Measurements from ENCODE around the gene LTB4R.

Gene LTB4R

DNA sequence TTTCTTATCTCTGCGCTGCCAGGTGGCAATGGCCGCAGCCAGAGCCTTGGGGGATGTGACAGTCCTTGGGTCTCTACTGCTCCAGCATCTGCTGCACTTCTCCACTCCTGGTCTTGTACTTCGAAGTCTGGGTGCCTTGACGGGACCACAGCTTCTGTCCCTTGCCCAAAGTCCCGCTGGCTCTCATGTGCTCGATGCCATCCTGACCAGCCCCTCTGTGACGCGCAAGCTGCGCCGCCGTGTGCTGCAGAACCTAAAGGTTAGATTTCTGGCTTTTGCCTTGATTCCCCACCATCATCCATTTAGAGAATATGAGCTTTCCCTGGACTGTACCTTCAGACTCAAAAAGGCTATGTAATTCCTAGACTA lies 7.3 kb upstream of the LTB4R start:
- no peak for DNase-seq

- no peak for DNase-seq
Measured at GRCh38 chr14:24307156-24307574, 4.1 kb upstream of the LTB4R start.

GRCh38 chr14:24307575-24308341 lies 3.5 kb upstream of the LTB4R start, which contains the start of gene CIDEB:
CIDEB (minus strand) TSS chr14:24307977; CDS start chr14:24307858, 119 bp downstream.
- peak; percentile 37 for DNase-seq

DNA sequence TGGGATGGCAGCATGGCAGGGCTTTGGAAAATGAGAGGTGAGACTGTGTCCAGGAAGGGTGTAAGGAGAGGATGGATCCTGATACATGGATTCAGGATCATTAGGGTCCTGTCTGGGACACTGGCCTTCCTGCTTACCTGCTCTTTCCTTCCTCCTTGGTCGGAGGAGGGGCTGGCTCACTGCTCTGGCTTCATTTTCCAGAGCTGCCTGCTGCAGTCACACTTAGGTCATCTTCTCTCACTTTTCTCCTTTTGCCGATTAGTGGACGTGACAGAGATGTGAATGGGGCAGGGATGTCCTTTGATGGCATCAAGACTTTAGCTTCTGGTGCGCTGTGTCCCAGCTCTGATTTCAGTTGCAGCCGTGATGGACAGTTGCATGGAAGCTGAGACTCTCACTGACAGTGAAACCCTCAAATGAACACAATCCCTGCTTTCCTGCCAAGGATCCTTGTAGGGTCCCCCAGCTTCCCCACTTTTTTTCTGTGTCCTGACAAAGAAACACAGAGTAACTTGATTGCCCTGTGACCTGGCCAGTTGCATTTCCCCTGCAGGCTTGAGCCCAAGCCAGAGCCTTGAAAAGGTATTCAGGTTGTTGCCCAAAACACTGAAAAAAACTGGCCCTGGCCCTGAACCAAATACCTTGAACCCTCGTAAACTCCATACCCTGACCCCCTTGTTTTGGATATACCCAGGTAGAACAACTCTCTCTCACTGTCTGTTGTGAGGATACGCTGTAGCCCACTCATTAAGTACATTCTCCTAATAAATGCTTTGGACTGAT lies 2.8 kb upstream of the LTB4R start:
- no peak for DNase-seq

DNA sequence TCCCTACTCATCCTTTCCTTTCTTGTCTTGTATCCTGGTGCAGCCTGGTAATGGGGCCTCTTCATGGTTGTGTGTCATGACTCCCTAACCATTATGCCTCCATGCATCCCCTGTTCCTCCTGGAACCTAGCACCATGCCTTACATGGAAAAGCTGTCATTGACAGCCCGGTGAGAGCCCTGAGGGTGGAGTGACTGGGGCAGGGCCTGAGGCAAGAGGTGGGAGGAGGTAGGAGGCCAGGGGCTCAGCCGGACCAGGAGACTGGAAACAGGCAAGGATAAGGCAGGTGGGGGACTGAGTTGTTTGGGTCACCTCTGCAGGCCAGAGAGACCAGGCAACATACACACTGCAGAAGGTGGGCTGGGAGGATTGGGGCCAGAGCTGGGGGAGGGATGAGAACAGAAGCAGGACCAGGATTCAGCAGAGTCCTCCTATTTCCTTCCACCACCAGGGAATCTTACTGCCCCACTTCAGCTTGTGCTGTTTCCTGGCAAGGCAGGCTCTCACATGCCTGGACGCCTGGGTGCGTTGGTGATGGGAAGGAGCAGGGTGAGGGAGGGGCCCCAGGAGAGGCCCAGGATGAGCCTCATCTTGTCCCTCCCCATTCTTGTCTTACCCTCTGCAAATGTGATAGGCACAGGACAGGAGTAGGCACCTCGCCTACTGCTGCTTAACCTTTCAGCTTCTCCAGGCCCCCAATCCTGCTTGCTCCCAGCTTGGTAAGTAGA lies 1.6 kb upstream of the LTB4R start, which contains the start of gene LTB4R2:
Gene LTB4R2, plus strand, starts transcription at position 603 of the 727 bp plus-strand sequence. CDS start 525 bp downstream, outside the sequence.
- DNase-seq: no peak

DNA sequence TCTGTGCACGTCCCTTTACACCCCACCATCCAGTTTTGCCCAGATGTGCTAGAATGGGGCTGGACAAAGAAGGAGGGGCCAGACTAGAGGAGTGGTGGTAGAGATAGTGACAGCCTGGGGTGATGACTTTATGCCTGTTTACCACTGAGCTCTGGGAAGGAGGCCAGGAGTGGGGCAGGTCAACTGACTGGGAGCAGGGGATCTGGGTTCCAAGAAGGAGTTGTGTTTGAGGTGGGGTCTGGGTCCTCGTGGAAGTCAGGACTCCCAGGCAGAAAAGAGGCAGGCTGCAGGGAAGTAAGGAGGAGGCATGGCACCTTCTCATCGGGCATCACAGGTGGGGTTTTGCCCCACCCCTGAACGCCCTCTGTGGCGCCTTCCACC lies 1.0 kb upstream of the LTB4R start:
- DNase-seq: no peak

DNA sequence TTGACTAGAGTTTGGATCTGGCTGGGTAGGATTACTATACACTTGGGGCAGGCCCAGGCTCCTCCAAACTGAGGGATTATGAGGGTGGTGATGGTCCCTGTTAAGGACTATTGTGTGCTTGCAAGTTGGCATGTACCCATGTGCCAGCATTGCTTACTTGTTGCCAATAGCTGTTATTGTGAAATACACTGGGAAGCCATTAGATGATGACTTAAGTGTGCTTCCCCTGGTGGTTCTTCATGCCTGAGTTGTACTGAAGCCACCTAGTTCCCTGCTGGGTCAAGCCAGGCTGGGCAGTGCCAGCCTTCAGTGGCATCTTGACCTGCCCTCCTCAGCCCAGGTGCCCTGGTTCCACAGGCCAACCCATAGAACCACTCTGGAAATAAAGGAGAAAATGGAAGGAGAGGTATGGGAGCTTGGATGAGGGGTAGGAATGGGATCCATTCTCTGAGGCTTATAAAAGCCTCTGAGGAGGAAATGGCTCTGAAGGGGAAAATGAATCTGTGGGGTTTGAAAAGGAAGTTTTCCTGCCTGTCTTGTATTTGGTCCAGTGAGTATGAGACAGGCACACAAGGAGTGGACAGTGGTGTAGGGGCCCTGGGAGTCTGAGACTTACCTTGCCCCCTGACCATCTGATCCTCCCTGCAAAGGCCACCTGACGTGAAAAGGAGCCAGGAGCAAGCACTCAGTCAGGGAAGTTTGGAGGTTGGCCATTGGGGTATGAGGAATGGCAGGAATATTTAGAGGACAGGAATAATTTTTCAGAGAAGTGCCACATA lies 724 bp downstream of the LTB4R start:
- peak; percentile 8 for DNase-seq

DNA sequence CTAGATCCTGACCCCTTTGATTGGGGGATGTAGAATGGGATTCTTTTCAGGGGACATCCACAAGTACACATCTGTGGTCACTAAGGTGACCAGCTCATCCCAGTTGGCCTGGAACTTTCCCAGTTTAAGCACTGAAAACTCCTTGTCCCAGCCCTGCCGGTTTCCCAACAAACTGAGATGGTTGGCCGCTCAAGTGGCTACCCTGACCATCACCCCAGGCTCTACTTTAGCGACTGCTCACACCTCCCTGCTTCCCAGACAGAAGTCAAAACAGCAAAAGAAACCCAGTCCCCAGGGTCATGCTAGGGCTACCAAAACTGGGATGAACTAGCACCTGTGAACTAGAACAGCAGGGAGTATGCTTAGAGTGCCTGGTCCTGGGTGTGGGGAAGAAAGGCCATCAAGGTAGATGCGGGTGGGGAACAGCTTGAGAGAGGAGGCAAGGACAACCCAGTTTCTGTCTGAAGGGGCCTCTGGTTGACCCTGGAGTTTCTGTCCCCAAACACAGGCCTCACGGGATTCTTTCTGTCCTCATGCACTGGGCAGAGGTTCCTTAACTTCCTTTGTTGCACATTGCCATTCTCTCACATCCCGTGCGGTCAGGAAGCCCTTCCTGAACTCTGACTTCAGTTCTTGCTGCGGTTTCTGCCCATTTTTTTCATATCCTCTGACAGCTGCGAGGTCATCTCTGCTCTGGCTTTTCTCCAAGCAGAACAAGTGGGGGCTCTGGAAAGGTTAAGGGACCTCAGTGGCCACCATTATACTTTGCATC lies 1.6 kb downstream of the LTB4R start:
- DNase-seq: no peak

DNA sequence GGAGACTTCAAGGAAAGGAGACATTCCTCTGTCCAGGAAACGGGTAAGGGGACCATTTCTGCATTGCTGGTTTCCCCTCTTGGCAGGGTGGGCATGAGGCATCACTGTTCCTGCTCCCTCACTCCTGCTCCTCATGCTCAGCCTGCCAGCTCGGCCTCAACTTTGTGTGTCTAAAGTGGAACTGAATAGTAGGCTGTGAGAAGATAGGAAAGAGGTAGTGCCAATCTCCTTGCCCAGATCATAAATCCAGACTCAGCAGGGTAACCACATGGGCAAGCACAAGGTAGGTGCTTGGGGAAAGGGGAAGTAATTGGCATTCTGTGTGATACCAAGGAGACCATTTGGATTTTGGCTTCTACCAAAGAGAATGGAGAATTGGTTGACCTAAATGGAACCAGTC lies 2.6 kb downstream of the LTB4R start:
- no peak for DNase-seq

- DNase-seq: no peak
Measured at GRCh38 chr14:24314377-24315193, 3.3 kb downstream of the LTB4R start.

- DNase-seq: no peak
Measured at GRCh38 chr14:24315243-24315806, 4.0 kb downstream of the LTB4R start.

DNA sequence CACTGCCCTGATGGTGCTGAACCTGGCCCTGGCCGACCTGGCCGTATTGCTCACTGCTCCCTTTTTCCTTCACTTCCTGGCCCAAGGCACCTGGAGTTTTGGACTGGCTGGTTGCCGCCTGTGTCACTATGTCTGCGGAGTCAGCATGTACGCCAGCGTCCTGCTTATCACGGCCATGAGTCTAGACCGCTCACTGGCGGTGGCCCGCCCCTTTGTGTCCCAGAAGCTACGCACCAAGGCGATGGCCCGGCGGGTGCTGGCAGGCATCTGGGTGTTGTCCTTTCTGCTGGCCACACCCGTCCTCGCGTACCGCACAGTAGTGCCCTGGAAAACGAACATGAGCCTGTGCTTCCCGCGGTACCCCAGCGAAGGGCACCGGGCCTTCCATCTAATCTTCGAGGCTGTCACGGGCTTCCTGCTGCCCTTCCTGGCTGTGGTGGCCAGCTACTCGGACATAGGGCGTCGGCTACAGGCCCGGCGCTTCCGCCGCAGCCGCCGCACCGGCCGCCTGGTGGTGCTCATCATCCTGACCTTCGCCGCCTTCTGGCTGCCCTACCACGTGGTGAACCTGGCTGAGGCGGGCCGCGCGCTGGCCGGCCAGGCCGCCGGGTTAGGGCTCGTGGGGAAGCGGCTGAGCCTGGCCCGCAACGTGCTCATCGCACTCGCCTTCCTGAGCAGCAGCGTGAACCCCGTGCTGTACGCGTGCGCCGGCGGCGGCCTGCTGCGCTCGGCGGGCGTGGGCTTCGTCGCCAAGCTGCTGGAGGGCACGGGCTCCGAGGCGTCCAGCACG lies 4.7 kb downstream of the LTB4R start:
- DNase-seq: no peak

- no peak for DNase-seq
Measured at GRCh38 chr14:24316597-24316950, 5.3 kb downstream of the LTB4R start.

DNA sequence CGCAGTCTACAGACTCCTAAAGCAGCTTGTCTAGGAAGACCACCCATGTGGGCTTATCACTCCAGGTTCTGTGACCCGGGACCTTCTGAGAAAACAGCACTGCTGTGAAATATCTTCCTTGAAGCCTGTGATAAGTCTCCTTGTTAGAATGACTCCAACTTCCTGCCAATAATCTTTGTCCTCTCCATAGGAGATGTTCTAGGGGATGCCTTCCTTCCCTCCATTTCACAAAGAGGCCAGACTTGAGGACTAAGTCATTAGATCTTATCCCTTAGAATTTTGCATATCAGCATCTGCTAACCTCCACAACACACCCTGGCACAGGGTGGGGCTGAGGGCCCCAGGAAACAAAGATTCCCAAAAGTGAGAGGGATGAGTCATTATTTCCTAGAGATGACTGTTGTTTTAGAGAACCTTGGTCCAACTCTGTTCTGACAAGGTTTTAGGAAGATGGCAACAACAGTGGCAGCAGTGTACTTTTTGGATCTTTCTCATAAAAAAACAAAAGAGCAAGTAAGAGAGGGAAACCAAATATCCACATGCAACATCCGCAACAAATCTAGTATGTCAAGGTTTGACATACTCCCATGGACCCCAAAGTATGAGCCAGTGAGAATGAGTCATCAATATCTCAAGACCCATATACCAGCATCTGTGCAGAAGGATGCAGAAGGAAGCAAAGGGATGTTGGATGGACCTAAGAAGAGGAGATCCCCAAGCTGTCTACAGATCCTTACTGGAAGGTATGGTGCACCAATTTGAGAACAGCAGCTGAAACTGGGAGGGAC lies 6.0 kb downstream of the LTB4R start:
- no peak for DNase-seq

GRCh38 chr14:24321212-24321975 lies 10.1 kb downstream of the LTB4R start:
- no peak for DNase-seq

DNA sequence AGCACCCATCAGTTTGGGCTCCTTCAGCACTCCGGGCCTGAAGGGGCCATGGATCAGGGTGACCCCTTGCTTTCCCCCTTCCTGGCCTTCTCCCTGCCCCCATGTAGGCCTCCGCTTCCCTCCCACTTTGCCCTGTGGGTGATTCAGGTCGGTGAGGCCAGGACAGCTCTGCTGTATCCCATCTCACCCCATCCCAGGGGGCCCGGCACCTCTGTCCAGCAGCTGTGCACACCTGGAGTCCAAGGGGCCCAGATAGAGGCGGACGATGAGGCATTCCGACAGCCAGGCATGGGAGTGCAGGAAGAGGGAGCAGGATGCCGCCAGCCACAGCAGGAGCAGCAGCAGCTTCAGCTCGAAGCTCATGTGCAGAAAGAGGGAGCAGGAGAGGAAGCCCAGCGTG lies 11.4 kb downstream of the LTB4R start:
- no peak for DNase-seq

DNA sequence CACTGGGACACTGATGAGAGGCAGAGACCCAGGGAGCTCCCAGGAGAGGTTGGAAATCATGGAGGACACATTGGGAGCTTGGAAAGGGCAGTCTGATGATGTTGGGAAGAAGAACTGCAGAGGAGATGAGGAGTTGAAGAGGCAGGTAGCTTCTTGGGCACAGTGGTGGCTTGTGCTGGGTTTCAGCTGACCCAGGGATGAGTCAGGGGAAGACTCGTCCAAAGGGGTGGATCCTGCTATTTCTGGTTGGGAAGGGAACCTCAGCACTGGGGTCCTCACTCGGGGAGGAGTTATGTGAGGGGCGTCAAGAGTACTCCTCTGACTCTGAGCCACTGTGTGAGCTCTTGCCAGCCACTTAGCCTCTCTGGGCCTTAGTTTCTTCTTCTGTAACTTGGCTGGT lies 12.0 kb downstream of the LTB4R start:
- no peak for DNase-seq

DNA sequence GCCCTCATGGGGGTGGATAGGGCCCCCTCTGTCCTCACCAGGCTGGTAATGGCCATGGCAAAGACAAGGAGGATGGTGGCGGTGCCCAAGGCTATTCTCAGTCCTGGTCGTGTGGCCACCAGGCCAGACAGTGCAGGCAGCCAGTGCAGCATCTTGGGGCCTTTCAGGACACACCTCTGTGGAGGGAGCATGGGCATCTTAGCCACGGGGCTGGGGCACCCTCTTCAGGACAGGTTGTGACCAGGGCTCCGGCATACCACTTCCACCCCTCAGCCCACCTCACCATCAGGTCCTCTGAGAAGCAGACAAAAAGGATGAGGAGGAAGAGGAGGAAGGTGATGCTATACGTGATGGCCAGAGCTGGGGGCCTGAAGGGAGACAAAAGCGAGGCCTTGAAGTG lies 12.7 kb downstream of the LTB4R start:
- no peak for DNase-seq
